ENCODE results near the gene PRR23E. TPM values are rescaled to one million over a fixed set of nuclear protein-coding genes. Genes with fewer than 3 reads are reported as not detected.

PRR23E gene
- total RNA-seq, 1 experiment from 2014 or later = not detected

- ATAC-seq = no peak
- DNase-seq (ENCODE audit: low read depth, low spot score) = no peak
- intact Hi-C loops (cut with micrococcal nuclease; ENCODE audit: unreplicated experiment) = no loop called here
- no peaks in the 10 kb centered on the region for H3K36me3 ChIP-seq (ENCODE audit: control insufficient read depth, insufficient read depth, low read length)
- CTCF ChIA-PET = no interaction called here
- H3K27ac ChIP-seq (ENCODE audit: low read length) = no peak overlapping the region
- no TSS peak for BruUV-seq (replicated peaks)
- no peaks in the 10 kb centered on the region for H3K9me3 ChIP-seq (ENCODE audit: control insufficient read depth, insufficient read depth, low read depth, low read length)
- no peaks in the 10 kb centered on the region for H3K4me1 ChIP-seq (ENCODE audit: control insufficient read depth, insufficient read depth, low read length)
- in situ Hi-C loops (cut with HindIII; ENCODE audit: low pct_unique_long_range_greater_than_20kb, low sequenced_read_pairs) = no loop called here
- H3K4me3 ChIP-seq (ENCODE audit: low read depth in 2 of 2, low read length in 2 of 2) = no peak overlapping the region
- TF ChIP-seq CTCF (IDR thresholded peaks at IDR 0.05) (no peak), TCF7L2 (IDR thresholded peaks at IDR 0.05; ENCODE audit: low read depth, low read length) (no peak), REST (IDR thresholded peaks at IDR 0.05; ENCODE audit: insufficient read depth in 1 of 2, low read depth in 2 of 2, low read length in 1 of 2) (no peak), POLR2AphosphoS5 (IDR thresholded peaks at IDR 0.05; ENCODE audit: low read depth, low read length) (no peak), SIN3A (IDR thresholded peaks at IDR 0.05; ENCODE audit: borderline replicate concordance, insufficient read depth, low read depth, low read length) (no peak)
- H3K27me3 ChIP-seq (ENCODE audit: control insufficient read depth, insufficient read depth, low read length) = peaks cover 5% of the 10 kb centered on the region
- POLR2A ChIA-PET = no interaction called here
Measured at GRCh38 chr3:127151992-127152650, 40.8 kb upstream of the PRR23E start.

- Histone ChIP-seq H3K4me3 (ENCODE audit: low read depth in 2 of 2, low read length in 2 of 2) (no peak overlapping the region), H3K9me3 (ENCODE audit: control insufficient read depth, insufficient read depth, low read depth, low read length) (no peaks in the 10 kb centered on the region), H3K27ac (ENCODE audit: low read length) (no peak overlapping the region), H3K36me3 (ENCODE audit: control insufficient read depth, insufficient read depth, low read length) (no peaks in the 10 kb centered on the region), H3K27me3 (ENCODE audit: control insufficient read depth, insufficient read depth, low read length) (peaks cover 5% of the 10 kb centered on the region), H3K4me1 (ENCODE audit: control insufficient read depth, insufficient read depth, low read length) (no peaks in the 10 kb centered on the region)
- TF ChIP-seq POLR2AphosphoS5 (IDR thresholded peaks at IDR 0.05; ENCODE audit: low read depth, low read length) (no peak), CTCF (IDR thresholded peaks at IDR 0.05) (no peak), REST (IDR thresholded peaks at IDR 0.05; ENCODE audit: insufficient read depth in 1 of 2, low read depth in 2 of 2, low read length in 1 of 2) (no peak), TCF7L2 (IDR thresholded peaks at IDR 0.05; ENCODE audit: low read depth, low read length) (no peak), SIN3A (IDR thresholded peaks at IDR 0.05; ENCODE audit: borderline replicate concordance, insufficient read depth, low read depth, low read length) (no peak)
- DNase-seq (ENCODE audit: low read depth, low spot score) (no peak), ATAC-seq (no peak)
- in situ Hi-C loops (cut with HindIII; ENCODE audit: low pct_unique_long_range_greater_than_20kb, low sequenced_read_pairs) = no loop called here
- ChIA-PET CTCF (no interaction called here), POLR2A (no interaction called here)
- no TSS peak for BruUV-seq (replicated peaks)
- intact Hi-C loops (cut with micrococcal nuclease; ENCODE audit: unreplicated experiment) = no loop called here
Measured at GRCh38 chr3:127152684-127153505, 40.0 kb upstream of the PRR23E start.

All from Panc1 (cell line).